GM23338 (cell line): ENCODE data around the gene CAMTA1. TPM values are rescaled to one million over a fixed set of nuclear protein-coding genes. Genes with fewer than 3 reads are reported as not detected.

ENCODE experiments used
- ATAC-seq: fragments of 200-7000 bp; cut with Tn5 transposase; 3 replicates; pipeline ENCODE4 v1.9.1; 2020
- DNase-seq: peaks from one replicate; pipeline ENCODE4 v3.0.0-alpha.2; 2015; ENCODE audit warnings: low spot score
- H2AFZ ChIP-seq: fragments of 200-600 bp; sonication (generic); 2 replicates; pipeline ENCODE4 v1.8.0; 2016; ENCODE audit warnings: antibody characterized with exemption, mild to moderate bottlenecking, moderate library complexity
- H3F3A ChIP-seq: fragments of 200-600 bp; sonication (generic); replicated peaks from 2 replicates; pipeline ENCODE4 v1.8.0; 2017; ENCODE audit warnings: antibody characterized with exemption, mixed run types, low read depth
- H3K27ac ChIP-seq: fragments of 200-600 bp; sonication (generic); 2 replicates; pipeline ENCODE4 v1.6.1; 2016; ENCODE audit warnings: low read depth
- H3K27me3 ChIP-seq: fragments of 200-600 bp; sonication (generic); 2 replicates; pipeline ENCODE4 v1.8.0; 2016; ENCODE audit warnings: mild to moderate bottlenecking, mixed run types, moderate library complexity; ENCODE audit not compliant: insufficient read depth
- H3K36me3 ChIP-seq: fragments of 200-600 bp; sonication (generic); 2 replicates; pipeline ENCODE4 v1.8.0; 2016; ENCODE audit warnings: mild to moderate bottlenecking; ENCODE audit not compliant: insufficient read depth
- H3K4me1 ChIP-seq: fragments of 200-600 bp; sonication (generic); 2 replicates; pipeline ENCODE4 v1.8.0; 2016; ENCODE audit warnings: mild to moderate bottlenecking, moderate library complexity; ENCODE audit not compliant: insufficient read depth
- H3K4me2 ChIP-seq: fragments of 200-600 bp; sonication (generic); 2 replicates; pipeline ENCODE4 v1.7.1; 2017; ENCODE audit warnings: mixed run types
- H3K4me3 ChIP-seq: fragments of 200-600 bp; sonication (generic); 2 replicates; pipeline ENCODE4 v1.6.1; 2016; ENCODE audit warnings: mixed run types
- H3K79me2 ChIP-seq: fragments of 200-600 bp; sonication (generic); replicated peaks from 2 replicates; pipeline ENCODE4 v1.8.0; 2017; ENCODE audit warnings: mild to moderate bottlenecking; ENCODE audit not compliant: insufficient read depth
- H3K9me2 ChIP-seq: fragments of 200-600 bp; sonication (generic); 2 replicates; pipeline ENCODE4 v1.8.0; 2017; ENCODE audit not compliant: insufficient read depth
- H4K20me1 ChIP-seq: fragments of 200-600 bp; sonication (generic); replicated peaks from 2 replicates; pipeline ENCODE4 v1.8.0; 2017; ENCODE audit warnings: mild to moderate bottlenecking; ENCODE audit not compliant: insufficient read depth
- H3K27ac Mint-ChIP-seq: 2 replicates; pipeline ENCODE4 v1.8.0; 2020; ENCODE audit warnings: inconsistent platforms, mild to moderate bottlenecking, moderate library complexity, mixed read lengths
- H3K27me3 Mint-ChIP-seq: 3 replicates; pipeline ENCODE4 v1.8.0; 2022; ENCODE audit warnings: low read depth, mild to moderate bottlenecking, moderate library complexity, mixed read lengths, inconsistent platforms; ENCODE audit not compliant: insufficient read depth, poor library complexity
- H3K36me3 Mint-ChIP-seq: 3 replicates; pipeline ENCODE4 v1.8.0; 2021; ENCODE audit warnings: low read depth, mild to moderate bottlenecking, inconsistent platforms, moderate library complexity, mixed read lengths
- H3K4me1 Mint-ChIP-seq: 3 replicates; pipeline ENCODE4 v1.8.0; 2020; ENCODE audit warnings: mild to moderate bottlenecking, inconsistent platforms, mixed read lengths
- H3K4me3 Mint-ChIP-seq: 3 replicates; pipeline ENCODE4 v1.8.0; 2021; ENCODE audit warnings: moderate library complexity, mild to moderate bottlenecking, inconsistent platforms, mixed read lengths
- H3K9me3 Mint-ChIP-seq: 3 replicates; pipeline ENCODE4 v1.8.0; 2020; ENCODE audit warnings: moderate library complexity, mild to moderate bottlenecking, inconsistent platforms, mixed read lengths
- CREB1 ChIP-seq: fragments of 250-450 bp; sonication (Bioruptor Pico); IDR thresholded peaks from 2 replicates; pipeline ENCODE4 v1.5.0; 2020; ENCODE audit warnings: low read depth, mild to moderate bottlenecking, moderate library complexity
- EZH2 ChIP-seq: fragments of 200-600 bp; sonication (generic); IDR thresholded peaks from one replicate; pipeline ENCODE4 v1.8.0; 2017; ENCODE audit warnings: antibody characterized with exemption, mild to moderate bottlenecking, low read depth; ENCODE audit not compliant: unreplicated experiment
- EZH2phosphoT487 ChIP-seq: fragments of 200-600 bp; sonication (generic); IDR thresholded peaks from one replicate; pipeline ENCODE4 v1.8.1; 2018; ENCODE audit warnings: antibody characterized with exemption; ENCODE audit not compliant: unreplicated experiment
- NANOG ChIP-seq: IDR thresholded peaks from 2 replicates; pipeline ENCODE4 v1.6.1; 2016; ENCODE audit warnings: antibody characterized with exemption, borderline replicate concordance
- POLR2AphosphoS5 ChIP-seq: IDR thresholded peaks from 2 replicates; pipeline ENCODE4 v1.6.1; 2016; ENCODE audit warnings: antibody characterized with exemption, low read depth
- REST ChIP-seq: IDR thresholded peaks from one replicate; pipeline ENCODE4 v1.6.1; 2018; ENCODE audit warnings: antibody characterized with exemption; ENCODE audit not compliant: unreplicated experiment
- STAT1 ChIP-seq: IDR thresholded peaks from one replicate; pipeline ENCODE4 v1.6.1; 2016; ENCODE audit warnings: antibody characterized with exemption; ENCODE audit not compliant: unreplicated experiment
- ZNF114 ChIP-seq: fragments of 250-450 bp; sonication (Bioruptor Pico); IDR thresholded peaks from 2 replicates; pipeline ENCODE4 v1.5.0; 2020; ENCODE audit warnings: mild to moderate bottlenecking, moderate library complexity
- ZNF462 ChIP-seq: fragments of 250-450 bp; sonication (Bioruptor Pico); IDR thresholded peaks from 2 replicates; pipeline ENCODE4 v1.5.0; 2020; ENCODE audit warnings: mild to moderate bottlenecking, moderate library complexity
- polyA plus RNA-seq: library from polyadenylated mRNA; unstranded; fragments of >200 nt; fragmentation: Nextera tagmentation; extraction: Ambion mirVana; gene quantifications from 2 replicates; pipeline ENCODE4 v1.2.1, GENCODE V29; 2016
- total RNA-seq: library from RNA; depleted of rRNA; stranded (reverse); fragments of >200 nt; shearing (Covaris generic); gene quantifications from 2 replicates; pipeline ENCODE4 v1.2.3, GENCODE V29; 2014

The CAMTA1 gene
- total and polyA plus RNA-seq, 2 experiments from 2014 or later: 115 to 519 TPM

GRCh38 chr1:6820899-6821298 lies 35.6 kb downstream of the CAMTA1 start:
- no peak overlapping the region for H3K4me3 Mint-ChIP-seq
- no peak for TF ChIP-seq EZH2
- TF ChIP-seq POLR2AphosphoS5: no peak
- TF ChIP-seq NANOG: no peak
- TF ChIP-seq STAT1: no peak
- no peak for TF ChIP-seq CREB1
- TF ChIP-seq EZH2phosphoT487: no peak
- TF ChIP-seq ZNF462 (CRISPR knock-in tag): no peak
- TF ChIP-seq REST: no peak
- TF ChIP-seq ZNF114 (CRISPR knock-in tag): no peak
- Histone ChIP-seq H3K4me3 (no peak overlapping the region), H3K36me3 (no peaks in the 10 kb centered on the region), H3K79me2 (peaks cover 88% of the 10 kb centered on the region), H4K20me1 (peaks cover 16% of the 10 kb centered on the region; the same call in 1 of the 2 replicates), H3K27ac (no peak overlapping the region), H3F3A (no peaks in the 10 kb centered on the region), H2AFZ (no peak overlapping the region), H3K4me1 (peaks cover 7% of the 10 kb centered on the region), H3K4me2 (no peak overlapping the region), H3K9me2 (no peaks in the 10 kb centered on the region), H3K27me3 (no peaks in the 10 kb centered on the region)
- DNase-seq: no peak
- peaks cover 22% of the 10 kb centered on the region for H3K4me1 Mint-ChIP-seq
- H3K9me3 Mint-ChIP-seq: no peaks in the 10 kb centered on the region
- H3K27ac Mint-ChIP-seq: no peak overlapping the region
- ATAC-seq: no peak
- no peaks in the 10 kb centered on the region for H3K27me3 Mint-ChIP-seq
- H3K36me3 Mint-ChIP-seq: no peaks in the 10 kb centered on the region
